Measurements from ENCODE around the gene DCAF4.
A peak's percentile ranks its signal among the peaks of the same experiment; 100 is the strongest.

The DCAF4 gene

DNA sequence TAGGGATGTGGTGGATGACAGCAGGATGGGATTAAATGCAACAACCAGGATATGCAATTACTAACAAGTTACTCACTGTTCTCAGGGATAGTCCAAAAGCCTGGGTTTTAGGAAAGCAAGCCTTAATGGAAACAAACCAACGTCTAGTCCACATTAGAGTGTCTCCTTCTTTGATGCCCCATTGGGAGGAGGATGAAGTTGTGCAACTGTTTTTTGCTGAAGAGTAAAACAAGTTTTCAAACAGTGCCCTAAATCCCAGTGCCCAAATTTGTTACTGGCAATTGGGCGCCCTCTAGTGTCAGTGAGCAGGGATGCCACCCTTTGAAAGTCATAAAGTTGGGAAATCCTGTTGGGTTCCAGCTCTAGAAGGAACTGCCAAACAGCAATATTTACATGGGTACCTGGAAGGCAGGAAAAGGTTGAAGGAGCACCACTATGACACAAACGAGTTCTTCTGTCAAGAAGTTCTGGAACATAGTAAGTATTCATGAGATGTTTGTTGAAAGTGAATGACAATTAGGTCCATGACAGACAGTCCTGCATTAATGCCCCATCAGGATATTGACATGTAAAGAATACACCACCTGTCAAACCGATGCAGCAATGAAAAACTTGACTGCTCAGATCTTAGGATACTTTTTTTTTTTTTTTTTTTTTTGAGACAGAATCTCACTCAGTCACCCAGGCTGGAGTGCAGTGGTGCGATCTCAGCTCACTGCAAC lies 21.3 kb upstream of the DCAF4 start:
- no peaks in the 10 kb centered on the region for H3K36me3 ChIP-seq (ENCODE audit: insufficient read depth, low read length)
- H3K9ac ChIP-seq (ENCODE audit: low read depth, low read length, poor library complexity, severe bottlenecking): no peak overlapping the region
- H3K9me2 ChIP-seq (replicated peaks; ENCODE audit: low read depth, low read length): no peaks in the 10 kb centered on the region
- no peak overlapping the region for H3K4me3 ChIP-seq (ENCODE audit: low read length, poor library complexity, severe bottlenecking)
- H3K9me3 ChIP-seq (ENCODE audit: insufficient read depth, low read depth, low read length): no peaks in the 10 kb centered on the region
- no peaks in the 10 kb centered on the region for H3K27me3 ChIP-seq (ENCODE audit: insufficient read depth, low read length, poor library complexity, severe bottlenecking)
- H3K79me2 ChIP-seq (ENCODE audit: insufficient read depth, low read length): no peaks in the 10 kb centered on the region
- H3F3A ChIP-seq (ENCODE audit: low read depth): 0 out of 2 replicates have a peak, but pooled peaks cover 10% of the 10 kb centered on the region
- no peak overlapping the region for H2AFZ ChIP-seq (ENCODE audit: low read length)
- H3K4me2 ChIP-seq (ENCODE audit: low read depth, low read length, poor library complexity, severe bottlenecking): no peak overlapping the region
- no peaks in the 10 kb centered on the region for H4K20me1 ChIP-seq (ENCODE audit: insufficient read depth, low read length, poor library complexity, severe bottlenecking)
- TF ChIP-seq EZH2phosphoT487 (IDR thresholded peaks at IDR 0.05; ENCODE audit: borderline replicate concordance) (no peak), CTCF (conservative IDR thresholded peaks at IDR 0.05; ENCODE audit: low read length) (peak; percentile 97)
- peaks cover 45% of the 10 kb centered on the region for H3K4me1 ChIP-seq (ENCODE audit: insufficient read depth, low read length, poor library complexity, severe bottlenecking)

DNA sequence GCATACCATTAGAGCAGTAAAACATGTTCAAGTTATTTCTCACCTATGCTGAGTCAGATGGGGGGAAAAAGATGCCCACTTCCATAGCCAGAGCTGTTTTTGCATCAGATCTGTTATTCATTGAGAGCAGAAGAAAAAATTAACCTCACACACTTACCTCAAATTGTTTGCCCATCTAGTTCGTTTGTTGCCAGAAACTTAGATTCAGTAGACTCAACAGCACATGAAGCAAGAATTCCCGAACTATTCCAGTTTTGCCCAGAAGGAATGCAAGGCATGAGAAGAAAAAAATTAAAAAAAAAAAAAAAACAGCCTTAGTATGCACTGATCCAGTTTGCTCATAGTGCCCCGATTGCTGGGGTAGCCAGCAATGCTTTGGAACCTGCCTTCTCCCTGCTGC lies 19.9 kb upstream of the DCAF4 start:
- Histone ChIP-seq H3K79me2 (ENCODE audit: insufficient read depth, low read length) (no peaks in the 10 kb centered on the region), H3K4me2 (ENCODE audit: low read depth, low read length, poor library complexity, severe bottlenecking) (no peak overlapping the region), H3K4me3 (ENCODE audit: low read length, poor library complexity, severe bottlenecking) (no peak overlapping the region), H3K9me2 (replicated peaks; ENCODE audit: low read depth, low read length) (no peaks in the 10 kb centered on the region), H2AFZ (ENCODE audit: low read length) (no peak overlapping the region), H3K27me3 (ENCODE audit: insufficient read depth, low read length, poor library complexity, severe bottlenecking) (no peaks in the 10 kb centered on the region), H3F3A (ENCODE audit: low read depth) (0 out of 2 replicates have a peak, but pooled peaks cover 10% of the 10 kb centered on the region), H4K20me1 (ENCODE audit: insufficient read depth, low read length, poor library complexity, severe bottlenecking) (no peaks in the 10 kb centered on the region), H3K9ac (ENCODE audit: low read depth, low read length, poor library complexity, severe bottlenecking) (no peak overlapping the region), H3K9me3 (ENCODE audit: insufficient read depth, low read depth, low read length) (no peaks in the 10 kb centered on the region), H3K36me3 (ENCODE audit: insufficient read depth, low read length) (no peaks in the 10 kb centered on the region), H3K4me1 (ENCODE audit: insufficient read depth, low read length, poor library complexity, severe bottlenecking) (peaks cover 36% of the 10 kb centered on the region)
- TF ChIP-seq EZH2phosphoT487 (IDR thresholded peaks at IDR 0.05; ENCODE audit: borderline replicate concordance) (no peak), CTCF (conservative IDR thresholded peaks at IDR 0.05; ENCODE audit: low read length) (no peak)

DNA sequence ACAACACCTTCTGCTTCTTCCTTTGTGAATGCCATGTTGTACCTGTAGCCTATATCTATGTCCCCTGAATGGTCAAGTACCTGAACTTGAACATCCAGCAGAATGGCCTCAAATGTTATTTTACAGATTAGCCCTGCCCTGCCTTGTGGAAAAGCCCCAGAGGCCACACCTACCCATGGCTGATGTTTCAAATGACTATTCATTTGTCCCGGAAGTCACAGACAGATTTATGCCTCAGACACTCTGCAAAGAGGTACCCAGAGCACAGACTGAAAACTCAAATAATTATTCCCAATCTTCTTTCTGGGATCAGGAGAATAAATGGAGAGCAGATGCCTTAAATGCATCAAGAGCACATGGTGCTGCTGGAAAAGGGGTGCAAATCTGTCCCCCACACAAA lies 19.4 kb upstream of the DCAF4 start:
- TF ChIP-seq EZH2phosphoT487 (IDR thresholded peaks at IDR 0.05; ENCODE audit: borderline replicate concordance): no peak
- H3K9me2 ChIP-seq (replicated peaks; ENCODE audit: low read depth, low read length): no peaks in the 10 kb centered on the region
- H4K20me1 ChIP-seq (ENCODE audit: insufficient read depth, low read length, poor library complexity, severe bottlenecking): no peaks in the 10 kb centered on the region
- no peak overlapping the region for H3K4me3 ChIP-seq (ENCODE audit: low read length, poor library complexity, severe bottlenecking)
- peaks cover 31% of the 10 kb centered on the region for H3K4me1 ChIP-seq (ENCODE audit: insufficient read depth, low read length, poor library complexity, severe bottlenecking)
- H3F3A ChIP-seq (ENCODE audit: low read depth): 0 out of 2 replicates have a peak, but pooled peaks cover 10% of the 10 kb centered on the region
- H3K9ac ChIP-seq (ENCODE audit: low read depth, low read length, poor library complexity, severe bottlenecking): no peak overlapping the region
- no peaks in the 10 kb centered on the region for H3K36me3 ChIP-seq (ENCODE audit: insufficient read depth, low read length)
- no peak overlapping the region for H2AFZ ChIP-seq (ENCODE audit: low read length)
- H3K4me2 ChIP-seq (ENCODE audit: low read depth, low read length, poor library complexity, severe bottlenecking): no peak overlapping the region
- H3K9me3 ChIP-seq (ENCODE audit: insufficient read depth, low read depth, low read length): no peaks in the 10 kb centered on the region
- no peaks in the 10 kb centered on the region for H3K27me3 ChIP-seq (ENCODE audit: insufficient read depth, low read length, poor library complexity, severe bottlenecking)
- no peaks in the 10 kb centered on the region for H3K79me2 ChIP-seq (ENCODE audit: insufficient read depth, low read length)

- Histone ChIP-seq H3K9me2 (replicated peaks; ENCODE audit: low read depth, low read length) (no peaks in the 10 kb centered on the region), H3K27me3 (ENCODE audit: insufficient read depth, low read length, poor library complexity, severe bottlenecking) (no peaks in the 10 kb centered on the region), H4K20me1 (ENCODE audit: insufficient read depth, low read length, poor library complexity, severe bottlenecking) (no peaks in the 10 kb centered on the region), H3K4me3 (ENCODE audit: low read length, poor library complexity, severe bottlenecking) (no peak overlapping the region), H2AFZ (ENCODE audit: low read length) (no peak overlapping the region), H3K9me3 (ENCODE audit: insufficient read depth, low read depth, low read length) (no peaks in the 10 kb centered on the region), H3K4me1 (ENCODE audit: insufficient read depth, low read length, poor library complexity, severe bottlenecking) (peaks cover 26% of the 10 kb centered on the region), H3K9ac (ENCODE audit: low read depth, low read length, poor library complexity, severe bottlenecking) (no peak overlapping the region), H3K79me2 (ENCODE audit: insufficient read depth, low read length) (no peaks in the 10 kb centered on the region), H3F3A (ENCODE audit: low read depth) (0 out of 2 replicates have a peak, but pooled peaks cover 10% of the 10 kb centered on the region), H3K36me3 (ENCODE audit: insufficient read depth, low read length) (no peaks in the 10 kb centered on the region), H3K4me2 (ENCODE audit: low read depth, low read length, poor library complexity, severe bottlenecking) (no peak overlapping the region)
- TF ChIP-seq CTCF (conservative IDR thresholded peaks at IDR 0.05; ENCODE audit: low read length): no peak
Observed at GRCh38 chr14:72907886-72908285, 18.4 kb upstream of the DCAF4 start.
